Ovary (tissue), 9 donors: ENCODE data around the gene SMIM41. TPM values are rescaled to one million over a fixed set of nuclear protein-coding genes. Genes with fewer than 3 reads are reported as not detected.

Source experiments
- DNase-seq, 5 donors: peaks; one replicate each; pipeline ENCODE4 v3.0.0-alpha.2; 2019 to 2020
- H3K27ac ChIP-seq, 2 donors: fragments of 200-600 bp; one replicate each; pipeline versions ENCODE4 v1.5.1 to v1.8.0; 2019 to 2022
- H3K27me3 ChIP-seq: fragments of 200-600 bp; one replicate; pipeline ENCODE4 v1.8.0; 2022
- H3K36me3 ChIP-seq: fragments of 200-600 bp; sonication (generic); one replicate; pipeline ENCODE4 v1.5.1; 2019
- H3K4me1 ChIP-seq: one replicate; pipeline ENCODE4 v1.8.1; 2013; ENCODE audit warnings: mild to moderate bottlenecking, moderate library complexity; ENCODE audit not compliant: insufficient read depth
- H3K4me3 ChIP-seq: fragments of 200-600 bp; sonication (generic); one replicate; pipeline ENCODE4 v1.5.1; 2017
- H3K9me3 ChIP-seq, 2 donors: fragments of 200-600 bp in 1 of 2; sonication (generic) in 1 of 2; one replicate each; pipeline versions ENCODE4 v1.5.1 to v1.8.1; 2013 to 2019; ENCODE audit warnings: mild to moderate bottlenecking in 1 of 2, moderate library complexity in 1 of 2
- CTCF ChIP-seq, 3 donors: fragments of 450-650 bp in 2 of 3; fragments of 200-600 bp in 1 of 3; IDR thresholded peaks; one replicate each; pipeline versions ENCODE4 v1.5.1 to v1.8.0; 2016 to 2022; ENCODE audit warnings: antibody characterized with exemption in 3 of 3, mild to moderate bottlenecking in 1 of 3
- EP300 ChIP-seq: sonication (generic); formaldehyde crosslinking; IDR thresholded peaks from one replicate; pipeline ENCODE4 v1.6.1; 2017; ENCODE audit warnings: antibody characterized with exemption
- POLR2A ChIP-seq: fragments of 450-650 bp; IDR thresholded peaks from one replicate; pipeline ENCODE4 v1.6.1; 2017; ENCODE audit warnings: antibody characterized with exemption, mild to moderate bottlenecking, moderate library complexity
- WGBS, 3 donors: extraction: QIAGEN DNeasy Blood & Tissue Kit in 1 of 3; methylation state at CpG; one replicate each; pipeline versions ENCODE4 v1.1.5 to v1.1.7; 2013 to 2017; 5-methylcytosine and 5-hydroxymethylcytosine counted together
- intact Hi-C, 4 donors: fragments of 100-400 bp; cut with DNase I; formaldehyde crosslinking; loops; one replicate each; pipeline versions ENCODE4 v1.11.0 to v1.15.1; 2022 to 2023
- polyA plus RNA-seq, 2 donors: library from polyadenylated mRNA; stranded (reverse); fragments of 200-250 nt in 1 of 2; fragments of 350-450 nt in 1 of 2; fragmentation: Illumina TruSeq in 1 of 2; extraction: RNeasy Lipid Tissue Mini Kit (QIAGEN cat#74804) in 1 of 2; gene quantifications; one replicate each; pipeline ENCODE4 v1.2.3, GENCODE V29; 2013 to 2014
- total RNA-seq, 7 donors: library from RNA; depleted of rRNA in 2 of 7; stranded (reverse); fragments of >200 nt in 2 of 7; fragmentation: NEBNext Ultra II Directional in 3 of 7; extraction: Animal tissue kit (Norgen Biotek cat#: 25700) in 3 of 7; gene quantifications; one replicate each; pipeline versions ENCODE4 v1.1.0 to v1.2.4, GENCODE V29; 2016 to 2023
- donor health status: DM: no; HTN: no; CAD: no; lungs with moderate emphysema.
- donor health status: DM: no; HTN: no; CAD: no.
- donor health status: Bipolar disorder and iron deficiency.
- donor health status: DM: yes; HTN: yes; CAD: no.
- donor health status: DM: no; HTN: no; CAD: no.
- donor health status: DM: yes; HTN: yes; CAD: no.

The SMIM41 gene
- total and polyA plus RNA-seq, 9 donors = 0.32 to 4.5 (median 2.8) TPM

GRCh38 chr12:52151153-52151836 lies 71.8 kb downstream of the SMIM41 start:
- H3K9me3 ChIP-seq = no peaks in the 10 kb centered on the region
- TF ChIP-seq EP300 = no peak
- no peak for TF ChIP-seq POLR2A
- TF ChIP-seq CTCF (IDR thresholded peaks at IDR 0.05) = no peak
- H3K36me3 ChIP-seq = no peaks in the 10 kb centered on the region
- H3K4me1 ChIP-seq = peaks cover 9% of the 10 kb centered on the region
- no peak for DNase-seq
- WGBS, 3 donors = 91 to 95% (median 94%) methylated on average over 10 of the region's 10 CpGs
- no peak overlapping the region for H3K4me3 ChIP-seq
- no peaks in the 10 kb centered on the region for H3K27me3 ChIP-seq
- intact Hi-C loops = loop anchor here in 3 of 4 donors (5.0 to 10.0 kb wide), 2 partner anchors 726 to 834 kb away; no protein-coding TSS in a partner anchor
- H3K27ac ChIP-seq = no peak overlapping the region

GRCh38 chr12:52151837-52152783 lies 72.6 kb downstream of the SMIM41 start:
- WGBS, 3 donors = 10 to 59% (median 23%) methylated on average over 9 to 63 of the region's 63 CpGs
- DNase-seq = peak; percentile 63 to 83 (median 68)
- Histone ChIP-seq H3K4me3 (peak overlapping the region; percentile 21), H3K36me3 (no peaks in the 10 kb centered on the region), H3K27ac (no peak overlapping the region), H3K9me3 (no peaks in the 10 kb centered on the region), H3K4me1 (peaks cover 6% of the 10 kb centered on the region), H3K27me3 (no peaks in the 10 kb centered on the region)
- TF ChIP-seq CTCF (IDR thresholded peaks at IDR 0.05) (peak; percentile 66 to 88 (median 71)), POLR2A (no peak)
- intact Hi-C loops = loop anchor here in 3 of 4 donors (5.0 to 10.0 kb wide), 2 partner anchors 725 to 833 kb away; no protein-coding TSS in a partner anchor

- Histone ChIP-seq H3K9me3 (no peaks in the 10 kb centered on the region), H3K4me3 (no peak overlapping the region), H3K36me3 (no peaks in the 10 kb centered on the region), H3K27ac (no peak overlapping the region), H3K4me1 (peaks cover 6% of the 10 kb centered on the region), H3K27me3 (no peaks in the 10 kb centered on the region)
- DNase-seq = no peak
- intact Hi-C loops = loop anchor here in 3 of 4 donors (5.0 to 10.0 kb wide), 2 partner anchors 724 to 832 kb away; no protein-coding TSS in a partner anchor
- WGBS, 3 donors = 64 to 79% (median 73%) methylated on average over 5 of the region's 5 CpGs
- no peak for TF ChIP-seq EP300
- no peak for TF ChIP-seq POLR2A
- no peak for TF ChIP-seq CTCF (IDR thresholded peaks at IDR 0.05)
Observed at GRCh38 chr12:52152905-52153317, 73.4 kb downstream of the SMIM41 start.

GRCh38 chr12:52155048-52155868 lies 75.8 kb downstream of the SMIM41 start:
- H3K27me3 ChIP-seq = no peaks in the 10 kb centered on the region
- intact Hi-C loops = loop anchor here (5.0 to 10.0 kb wide), 6 partner anchors 57 to 830 kb away; no protein-coding TSS in a partner anchor
- H3K4me1 ChIP-seq = peaks cover 4% of the 10 kb centered on the region
- H3K9me3 ChIP-seq = no peaks in the 10 kb centered on the region
- DNase-seq = no peak
- no peak overlapping the region for H3K27ac ChIP-seq
- TF ChIP-seq POLR2A = no peak
- no peak for TF ChIP-seq EP300
- no peak for TF ChIP-seq CTCF (IDR thresholded peaks at IDR 0.05)
- 45 to 58% (median 51%) methylated on average over 8 of the region's 8 CpGs for WGBS, 3 donors
- no peak overlapping the region for H3K4me3 ChIP-seq
- no peaks in the 10 kb centered on the region for H3K36me3 ChIP-seq
